Measurements from ENCODE around the gene SLC2A14. TPM values are rescaled to one million over a fixed set of nuclear protein-coding genes. Genes with fewer than 3 reads are reported as not detected.
"Not testable (repeated sequence)": the region's sequence is repeated elsewhere in the genome, so short reads cannot be mapped to it uniquely, and the experiment has no call there.

SLC2A14 gene
- total RNA-seq, 1 donor from 2014 or later, result not detected

GRCh38 chr12:7870335-7870734, 2.4 kb downstream of the SLC2A14 start:
- no peak for ATAC-seq
- Histone ChIP-seq H3K36me3 (no peaks in the 10 kb centered on the region), H3K27me3 (ENCODE audit: low read depth) (peaks cover 28% of the 10 kb centered on the region), H3K4me1 (no peaks in the 10 kb centered on the region), H3K27ac (no peak overlapping the region), H3K9me3 (no peaks in the 10 kb centered on the region), H3K4me3 (no peak overlapping the region)
- intact Hi-C loops (cut with DNase I), result no loop called here
- DNase-seq, result no peak
- TF ChIP-seq CTCF (IDR thresholded peaks at IDR 0.05), result no peak

DNA sequence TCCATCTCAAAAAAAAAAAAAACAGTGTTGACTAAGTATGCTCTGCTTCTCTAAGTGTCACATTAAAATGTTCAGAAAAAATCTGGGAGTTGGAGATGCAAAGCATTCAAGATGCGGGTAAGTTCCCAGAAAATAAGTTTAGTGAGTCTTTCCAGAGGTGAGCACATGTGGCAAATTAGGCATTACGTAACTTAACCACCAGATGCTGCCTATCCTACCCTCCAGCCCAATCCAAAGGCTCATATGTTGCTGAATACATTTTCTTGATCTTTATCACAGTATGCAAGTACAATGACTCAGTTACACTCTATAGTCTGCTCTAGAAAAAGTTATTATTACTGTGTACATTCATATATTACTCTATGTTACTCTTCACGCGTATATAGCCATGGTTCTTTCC, 3.6 kb downstream of the SLC2A14 start:
- Histone ChIP-seq H3K4me1 (no peaks in the 10 kb centered on the region), H3K9me3 (no peaks in the 10 kb centered on the region), H3K4me3 (no peak overlapping the region), H3K27me3 (ENCODE audit: low read depth) (peaks cover 28% of the 10 kb centered on the region), H3K36me3 (no peaks in the 10 kb centered on the region), H3K27ac (no peak overlapping the region)
- ATAC-seq (no peak), DNase-seq (no peak)
- no peak for TF ChIP-seq CTCF (IDR thresholded peaks at IDR 0.05)
- intact Hi-C loops (cut with DNase I), result loop anchor here (10.0 kb wide), 1 partner anchor 126 kb away; no protein-coding TSS in a partner anchor

- ATAC-seq, result no peak
- no peak for TF ChIP-seq CTCF (IDR thresholded peaks at IDR 0.05)
- no peaks in the 10 kb centered on the region for H3K9me3 ChIP-seq
- intact Hi-C loops (cut with DNase I), result loop anchor here (10.0 kb wide), 1 partner anchor 126 kb away; no protein-coding TSS in a partner anchor
- no peak for DNase-seq
- H3K27me3 ChIP-seq (ENCODE audit: low read depth), result peaks cover 22% of the 10 kb centered on the region
- H3K4me3 ChIP-seq, result no peak overlapping the region
- H3K27ac ChIP-seq, result no peak overlapping the region
- no peaks in the 10 kb centered on the region for H3K4me1 ChIP-seq
- H3K36me3 ChIP-seq, result no peaks in the 10 kb centered on the region
Observed at GRCh38 chr12:7868391-7868790, 4.3 kb downstream of the SLC2A14 start.

DNA sequence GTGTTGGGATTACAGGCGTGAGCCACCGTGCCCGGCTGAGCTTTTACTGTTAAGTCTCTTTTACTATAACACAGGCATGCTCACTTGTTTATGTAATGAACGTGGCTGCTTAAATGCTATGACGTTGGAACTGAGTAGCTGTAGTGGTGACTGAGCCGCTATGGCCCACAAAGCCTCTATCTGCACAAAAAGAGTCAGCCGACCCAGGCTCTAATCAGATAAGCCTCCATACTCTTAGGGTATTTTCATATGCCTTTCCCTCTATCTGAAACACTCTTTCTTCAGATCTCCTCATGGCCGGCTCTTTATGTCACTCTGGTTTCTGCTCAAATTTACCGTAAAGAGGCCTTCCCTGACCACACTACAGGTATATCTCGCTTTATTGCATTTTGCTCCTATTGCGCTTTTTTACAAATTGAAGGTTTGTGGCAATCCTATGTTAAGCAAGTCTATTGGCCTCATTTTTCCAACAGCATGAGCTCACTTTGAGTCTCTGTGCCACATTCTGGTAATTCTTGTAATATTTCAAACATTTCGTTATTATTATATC, 8.0 kb downstream of the SLC2A14 start:
- no peak for TF ChIP-seq CTCF (IDR thresholded peaks at IDR 0.05)
- Histone ChIP-seq H3K4me1 (no peaks in the 10 kb centered on the region), H3K27me3 (ENCODE audit: low read depth) (no peaks in the 10 kb centered on the region), H3K27ac (no peak overlapping the region), H3K4me3 (no peak overlapping the region), H3K36me3 (no peaks in the 10 kb centered on the region), H3K9me3 (no peaks in the 10 kb centered on the region)
- ATAC-seq (no peak), DNase-seq (no peak)
- intact Hi-C loops (cut with DNase I), result loop anchor here (10.0 kb wide), 1 partner anchor 130 kb away; no protein-coding TSS in a partner anchor

GRCh38 chr12:7862814-7863348, 9.8 kb downstream of the SLC2A14 start:
- ATAC-seq; DNase-seq; H3K27me3 ChIP-seq (ENCODE audit: low read depth); H3K9me3 ChIP-seq; H3K4me1 ChIP-seq; H3K27ac ChIP-seq; H3K4me3 ChIP-seq; H3K36me3 ChIP-seq: not testable (repeated sequence)
- intact Hi-C loops (cut with DNase I), result loop anchor here (10.0 kb wide), 1 partner anchor 132 kb away; no protein-coding TSS in a partner anchor

- not testable (repeated sequence) for H3K4me1 ChIP-seq; H3K36me3 ChIP-seq; H3K4me3 ChIP-seq; DNase-seq; H3K9me3 ChIP-seq; H3K27ac ChIP-seq; H3K27me3 ChIP-seq (ENCODE audit: low read depth); ATAC-seq
- intact Hi-C loops (cut with DNase I), result loop anchor here (10.0 kb wide), 1 partner anchor 132 kb away; no protein-coding TSS in a partner anchor
Observed at GRCh38 chr12:7862301-7862700, 10.4 kb downstream of the SLC2A14 start.
